Lung (tissue), 16 donors: ENCODE results near the gene GOLT1A. TPM values are rescaled to one million over a fixed set of nuclear protein-coding genes. Genes with fewer than 3 reads are reported as not detected.

ENCODE experiments used
- ATAC-seq: fragments of 200-7000 bp; cut with Tn5 transposase; one replicate; pipeline ENCODE4 v1.9.1; 2020; ENCODE audit warnings: moderate number of reproducible peaks; ENCODE audit not compliant: insufficient read depth, low FRiP score
- DNase-seq, 3 donors: peaks; one replicate each; pipeline ENCODE4 v3.0.0-alpha.2; 2013 to 2017
- H3K27ac ChIP-seq, 2 donors: one replicate each; pipeline ENCODE4 v1.5.1; 2013; ENCODE audit warnings: mild to moderate bottlenecking in 2 of 2, moderate library complexity in 2 of 2, control low read depth in 1 of 2, inconsistent platforms in 1 of 2, low read depth in 1 of 2, low read length in 1 of 2
- H3K27me3 ChIP-seq, 3 donors: one replicate each; pipeline ENCODE4 v1.5.1; 2013; ENCODE audit warnings: low read length in 2 of 3; ENCODE audit not compliant: control insufficient read depth in 3 of 3, insufficient read depth in 3 of 3
- H3K36me3 ChIP-seq, 4 donors: one replicate each; pipeline ENCODE4 v1.5.1; 2013; ENCODE audit warnings: low read length in 4 of 4, mild to moderate bottlenecking in 1 of 4, moderate library complexity in 1 of 4; ENCODE audit not compliant: control insufficient read depth in 4 of 4, insufficient read depth in 4 of 4
- H3K4me1 ChIP-seq, 5 donors: one replicate each; pipeline ENCODE4 v1.5.1; 2013; ENCODE audit warnings: low read length in 5 of 5, mild to moderate bottlenecking in 2 of 5, moderate library complexity in 1 of 5; ENCODE audit not compliant: control insufficient read depth in 5 of 5, insufficient read depth in 5 of 5
- H3K4me3 ChIP-seq: one replicate; pipeline ENCODE4 v1.5.1; 2013; ENCODE audit warnings: mild to moderate bottlenecking, control low read depth, moderate library complexity
- H3K9ac ChIP-seq, 2 donors: one replicate each; pipeline ENCODE4 v1.5.1; 2013; ENCODE audit warnings: low read length in 2 of 2, control low read depth in 1 of 2; ENCODE audit not compliant: insufficient read depth in 1 of 2
- H3K9me3 ChIP-seq, 4 donors: one replicate each; pipeline ENCODE4 v1.5.1; 2013; ENCODE audit warnings: low read length in 3 of 4, mild to moderate bottlenecking in 1 of 4, moderate library complexity in 1 of 4; ENCODE audit not compliant: control insufficient read depth in 4 of 4, insufficient read depth in 3 of 4
- WGBS, 2 donors: extraction: QIAGEN DNeasy Blood & Tissue Kit; methylation state at CpG; one replicate each; pipeline ENCODE4 v1.1.7; 2013; 5-methylcytosine and 5-hydroxymethylcytosine counted together
- long read RNA-seq, 5 donors: transcript quantifications; one replicate each; lab custom pipeline, GENCODE V29; 2026
- polyA plus RNA-seq, 2 donors: library from polyadenylated mRNA; stranded (reverse); fragments of 200-250 nt; gene quantifications; one replicate each; pipeline ENCODE4 v1.2.1, GENCODE V29; 2013
- total RNA-seq, 2 donors: library from RNA; depleted of rRNA in 1 of 2; stranded (reverse); fragments of >200 nt in 1 of 2; gene quantifications; one replicate each; pipeline ENCODE4 v1.2.1, GENCODE V29; 2014 to 2021
- TF ChIP-seq, protein P1 (sequence below): IDR thresholded peaks from 2 replicates; pipeline ENCODE4 v1.5.1; 2012; ENCODE audit warnings: mild to moderate bottlenecking; ENCODE audit errors: control extremely low read depth, extremely low read depth
- donor health status: control.
- donor health status: control.
- donor health status: Bipolar disorder and iron deficiency.
- donor health status: healthy.
- donor health status: DM: yes; HTN: yes; CAD: no.

GOLT1A gene, protein sequence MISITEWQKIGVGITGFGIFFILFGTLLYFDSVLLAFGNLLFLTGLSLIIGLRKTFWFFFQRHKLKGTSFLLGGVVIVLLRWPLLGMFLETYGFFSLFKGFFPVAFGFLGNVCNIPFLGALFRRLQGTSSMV
- total RNA-seq (1 to 10 TPM; 4.1 to 8.5 TPM), polyA plus RNA-seq (10 to 100 TPM in 1 of 2 donors, 1 to 10 TPM in 1; 7.0 to 23.8 TPM)
- long read RNA-seq, donor 1, partial matches to known transcripts: 0 of 1 reads
- long read RNA-seq, donor 1, other reads (novel, unspliced or antisense): 0 of 1 reads
- long read RNA-seq, donor 2, partial matches to known transcripts: 0 of 3 reads
- long read RNA-seq, donor 2, other reads (novel, unspliced or antisense): 0 of 3 reads
- long read RNA-seq, donor 3, partial matches to known transcripts: 0 of 3 reads
- long read RNA-seq, donor 3, other reads (novel, unspliced or antisense): 0 of 3 reads
- long read RNA-seq, donor 4, partial matches to known transcripts: 0 of 1 reads
- long read RNA-seq, donor 4, other reads (novel, unspliced or antisense): 0 of 1 reads
- long read RNA-seq, donor 5, partial matches to known transcripts: 0 of 2 reads
- long read RNA-seq, donor 5, other reads (novel, unspliced or antisense): 0 of 2 reads

DNA sequence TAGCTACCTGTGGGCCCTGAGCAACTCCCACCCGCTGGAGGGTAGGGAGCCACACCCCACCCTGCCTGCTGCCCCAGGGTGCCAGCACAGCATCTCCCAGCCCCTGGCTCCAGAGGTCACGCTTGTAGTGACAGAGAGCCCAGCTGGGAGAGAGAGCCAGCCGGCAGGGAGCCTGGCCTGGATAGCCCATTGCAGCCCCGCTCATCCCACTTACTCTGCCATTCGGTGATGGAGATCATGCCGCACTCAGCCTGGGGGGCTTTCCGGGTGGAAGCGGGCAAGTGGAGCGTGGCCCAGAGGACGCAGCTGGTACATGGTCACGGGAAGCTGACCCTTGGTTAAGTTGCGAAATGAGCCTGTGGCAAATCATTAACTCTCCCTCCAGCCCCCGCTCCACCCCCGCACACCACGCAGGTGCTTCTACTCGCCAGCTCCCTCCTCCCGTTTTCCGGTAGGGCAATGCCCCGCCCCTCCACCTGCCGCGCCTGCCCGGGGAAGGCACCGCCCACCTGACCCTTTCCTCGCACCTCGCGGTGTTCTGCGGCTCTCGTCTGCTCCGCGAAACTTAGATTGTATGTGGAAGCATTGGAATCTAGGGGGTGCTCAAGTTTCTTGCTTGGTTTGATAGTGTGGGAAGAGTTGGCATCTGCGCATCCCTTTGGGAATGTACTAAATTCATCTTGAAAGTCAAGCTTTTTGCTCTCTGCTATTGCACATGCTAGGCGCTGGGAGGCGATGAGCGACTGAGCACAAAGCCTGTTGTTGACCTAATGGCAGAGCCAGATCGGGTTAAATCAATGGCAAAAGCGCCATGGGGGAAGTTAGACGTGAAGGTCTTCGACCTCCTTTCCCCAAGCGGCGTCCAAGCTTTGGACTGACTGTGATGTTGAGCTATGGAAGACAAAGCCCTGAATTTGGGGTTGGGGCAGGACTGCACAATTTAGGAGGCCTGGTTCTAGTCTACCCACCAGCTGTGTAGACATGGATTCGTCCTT lies at the start of gene GOLT1A:
GOLT1A (minus strand) TSS at position 321 of the 995 bp plus-strand sequence; CDS start at position 239, 82 bp downstream.
- no peaks in the 10 kb centered on the region for H3K9me3 ChIP-seq
- ATAC-seq: peak; percentile 89
- 14 to 16% methylated on average over 40 to 41 of the region's 41 CpGs for WGBS, 2 donors
- no peak within 1 kb of the TSS for H3K9ac ChIP-seq
- peak; percentile 76 to 80 (median 78) for DNase-seq
- peak within 1 kb of the TSS; percentile 11 for H3K4me3 ChIP-seq
- TF ChIP-seq, protein P1, sequence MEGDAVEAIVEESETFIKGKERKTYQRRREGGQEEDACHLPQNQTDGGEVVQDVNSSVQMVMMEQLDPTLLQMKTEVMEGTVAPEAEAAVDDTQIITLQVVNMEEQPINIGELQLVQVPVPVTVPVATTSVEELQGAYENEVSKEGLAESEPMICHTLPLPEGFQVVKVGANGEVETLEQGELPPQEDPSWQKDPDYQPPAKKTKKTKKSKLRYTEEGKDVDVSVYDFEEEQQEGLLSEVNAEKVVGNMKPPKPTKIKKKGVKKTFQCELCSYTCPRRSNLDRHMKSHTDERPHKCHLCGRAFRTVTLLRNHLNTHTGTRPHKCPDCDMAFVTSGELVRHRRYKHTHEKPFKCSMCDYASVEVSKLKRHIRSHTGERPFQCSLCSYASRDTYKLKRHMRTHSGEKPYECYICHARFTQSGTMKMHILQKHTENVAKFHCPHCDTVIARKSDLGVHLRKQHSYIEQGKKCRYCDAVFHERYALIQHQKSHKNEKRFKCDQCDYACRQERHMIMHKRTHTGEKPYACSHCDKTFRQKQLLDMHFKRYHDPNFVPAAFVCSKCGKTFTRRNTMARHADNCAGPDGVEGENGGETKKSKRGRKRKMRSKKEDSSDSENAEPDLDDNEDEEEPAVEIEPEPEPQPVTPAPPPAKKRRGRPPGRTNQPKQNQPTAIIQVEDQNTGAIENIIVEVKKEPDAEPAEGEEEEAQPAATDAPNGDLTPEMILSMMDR: no peak
- H3K4me1 ChIP-seq: peaks cover 0 to 4% (median 0%) of the 10 kb centered on the region in 5 donors
- H3K27me3 ChIP-seq: no peaks in the 10 kb centered on the region
- H3K36me3 ChIP-seq: no peaks in the 10 kb centered on the region
- no peak within 1 kb of the TSS for H3K27ac ChIP-seq

DNA sequence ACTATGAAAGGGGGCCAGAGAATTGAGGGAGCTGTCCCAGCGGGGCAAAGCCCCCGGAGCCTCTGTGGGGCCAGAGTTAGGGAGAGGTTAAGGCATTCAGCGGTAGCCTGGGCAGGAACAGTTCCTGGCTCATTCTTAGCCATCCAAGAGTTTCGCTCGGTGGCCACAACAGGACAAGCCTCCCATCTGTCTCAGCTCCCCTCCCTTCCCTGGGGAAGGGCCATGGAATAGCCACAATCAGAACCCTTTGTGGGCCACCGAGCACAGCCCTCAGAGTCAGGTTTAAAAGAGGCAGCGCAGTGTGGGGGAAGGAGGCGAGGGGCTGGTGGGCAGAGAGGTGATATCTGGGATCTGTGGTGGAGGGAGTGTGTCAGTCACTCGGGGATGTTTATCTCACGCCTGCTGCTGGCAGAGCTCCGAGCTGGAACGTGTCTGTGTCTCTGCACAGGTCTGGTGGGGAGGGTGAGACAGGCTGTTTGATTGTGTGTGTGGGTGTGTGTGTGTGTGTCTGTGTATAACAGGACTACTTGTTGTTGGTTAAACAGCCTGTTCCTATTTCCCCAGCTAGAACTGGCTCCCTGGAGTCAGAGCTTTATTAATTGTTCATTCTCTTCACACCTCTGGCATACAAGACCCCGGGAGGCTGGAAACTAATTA lies 49.6 kb upstream of the GOLT1A start:
- ATAC-seq (no peak), DNase-seq (peak in 2 of 3 donors; percentile 29 to 44)
- H3K4me3 ChIP-seq: no peak overlapping the region
- no peak overlapping the region for H3K27ac ChIP-seq
- no peaks in the 10 kb centered on the region for H3K9me3 ChIP-seq
- TF ChIP-seq, protein P1: no peak
- WGBS, 2 donors: 67 to 81% methylated on average over 12 to 13 of the region's 13 CpGs
- H3K36me3 ChIP-seq: no peaks in the 10 kb centered on the region
- H3K4me1 ChIP-seq: peaks cover 0 to 16% (median 7%) of the 10 kb centered on the region in 5 donors
- H3K9ac ChIP-seq: peak overlapping the region in 1 of 2 donors; percentile 5
- no peaks in the 10 kb centered on the region for H3K27me3 ChIP-seq

DNA sequence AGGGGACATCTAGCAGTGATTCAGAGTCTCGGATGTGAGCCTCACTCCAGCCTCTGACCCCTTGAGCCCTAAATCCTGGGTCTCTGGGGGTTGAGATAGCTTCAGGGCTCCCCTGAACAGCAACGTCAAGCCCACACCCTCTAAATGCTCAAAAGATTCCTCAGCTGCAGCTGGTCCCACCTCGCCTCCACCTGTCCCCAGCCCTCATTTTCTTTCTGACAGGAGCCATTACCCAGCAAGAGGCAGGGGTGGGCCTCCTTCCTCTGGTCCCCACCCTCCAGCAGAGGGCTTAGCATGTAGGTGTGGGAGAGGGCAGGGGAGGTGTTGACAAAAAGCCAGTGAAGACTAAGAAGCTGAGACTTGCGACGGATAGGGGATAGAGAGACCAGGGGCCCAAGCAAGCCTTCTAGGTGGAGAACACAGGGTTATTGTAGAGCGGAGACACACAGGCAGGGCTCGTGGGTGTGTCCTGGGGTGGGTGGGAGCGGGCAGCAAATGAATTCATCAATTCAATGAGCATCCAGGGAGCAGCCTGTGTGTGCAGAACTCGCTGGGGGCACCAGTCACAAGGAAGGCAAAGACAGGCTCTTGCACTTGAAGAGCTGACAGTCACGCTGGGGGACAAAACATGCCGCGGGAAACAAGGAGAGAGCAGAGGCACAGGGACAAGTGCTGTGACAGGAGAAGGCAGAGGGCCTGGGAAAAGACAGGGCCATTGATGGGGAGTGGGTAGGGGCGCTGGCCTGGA lies 48.9 kb upstream of the GOLT1A start:
- DNase-seq (no peak), ATAC-seq (no peak)

More for the DNA sequence above, 48.9 kb upstream of the GOLT1A start:
- TF ChIP-seq, protein P1: no peak
- Histone ChIP-seq H3K9ac (no peak overlapping the region), H3K4me1 (peaks cover 0 to 16% (median 7%) of the 10 kb centered on the region in 5 donors), H3K9me3 (no peaks in the 10 kb centered on the region), H3K27ac (no peak overlapping the region), H3K36me3 (no peaks in the 10 kb centered on the region), H3K4me3 (no peak overlapping the region), H3K27me3 (no peaks in the 10 kb centered on the region)
- 86 to 93% methylated on average over 13 of the region's 13 CpGs for WGBS, 2 donors
